ENCODE data around the gene MPRIP.
"Not testable (repeated sequence)": the region's sequence is repeated elsewhere in the genome, so short reads cannot be mapped to it uniquely, and the experiment has no call there.

DNA sequence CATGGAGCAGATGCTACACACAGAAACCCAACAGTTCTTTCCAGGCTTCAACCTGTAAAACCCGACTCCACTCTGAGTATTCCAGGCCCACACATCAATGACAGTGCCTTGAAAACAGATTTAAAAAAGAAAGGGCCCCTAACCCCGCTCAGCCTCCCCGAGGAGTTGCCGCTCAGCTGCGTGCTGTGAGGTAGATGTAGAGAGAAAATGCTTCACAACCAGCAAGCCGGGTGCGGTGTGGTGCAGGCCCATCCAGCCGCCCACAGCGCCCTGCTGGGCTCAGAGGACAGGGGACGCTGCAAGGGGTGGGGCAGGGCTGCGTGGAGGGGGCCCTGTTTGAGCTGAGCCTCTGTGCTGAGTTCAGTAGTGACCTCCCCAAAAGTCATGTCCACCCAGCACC, 45.5 kb upstream of the MPRIP start:
- TF ChIP-seq, protein P1, sequence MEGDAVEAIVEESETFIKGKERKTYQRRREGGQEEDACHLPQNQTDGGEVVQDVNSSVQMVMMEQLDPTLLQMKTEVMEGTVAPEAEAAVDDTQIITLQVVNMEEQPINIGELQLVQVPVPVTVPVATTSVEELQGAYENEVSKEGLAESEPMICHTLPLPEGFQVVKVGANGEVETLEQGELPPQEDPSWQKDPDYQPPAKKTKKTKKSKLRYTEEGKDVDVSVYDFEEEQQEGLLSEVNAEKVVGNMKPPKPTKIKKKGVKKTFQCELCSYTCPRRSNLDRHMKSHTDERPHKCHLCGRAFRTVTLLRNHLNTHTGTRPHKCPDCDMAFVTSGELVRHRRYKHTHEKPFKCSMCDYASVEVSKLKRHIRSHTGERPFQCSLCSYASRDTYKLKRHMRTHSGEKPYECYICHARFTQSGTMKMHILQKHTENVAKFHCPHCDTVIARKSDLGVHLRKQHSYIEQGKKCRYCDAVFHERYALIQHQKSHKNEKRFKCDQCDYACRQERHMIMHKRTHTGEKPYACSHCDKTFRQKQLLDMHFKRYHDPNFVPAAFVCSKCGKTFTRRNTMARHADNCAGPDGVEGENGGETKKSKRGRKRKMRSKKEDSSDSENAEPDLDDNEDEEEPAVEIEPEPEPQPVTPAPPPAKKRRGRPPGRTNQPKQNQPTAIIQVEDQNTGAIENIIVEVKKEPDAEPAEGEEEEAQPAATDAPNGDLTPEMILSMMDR (IDR thresholded peaks at IDR 0.05): not testable (repeated sequence)
- not testable (repeated sequence) for TF ChIP-seq POLR2A, POLR2AphosphoS5 (IDR thresholded peaks at IDR 0.05)
